ENCODE measurements around the gene RNF215.

The RNF215 gene

GRCh38 chr22:30400159-30400558, 12.9 kb upstream of the RNF215 start:
- Mint-ChIP-seq H3K27ac (no peak overlapping the region), H3K9me3 (no peaks in the 10 kb centered on the region), H3K36me3 (ENCODE audit: low read depth) (peaks cover 6% of the 10 kb centered on the region), H3K4me3 (no peak overlapping the region), H3K4me1 (peaks cover 43% of the 10 kb centered on the region), H3K27me3 (ENCODE audit: low read depth, poor library complexity) (peaks cover 31% of the 10 kb centered on the region)
- DNase-seq = no peak
- TF ChIP-seq CTCF (IDR thresholded peaks at IDR 0.05) = no peak

- Mint-ChIP-seq H3K4me1 (peaks cover 43% of the 10 kb centered on the region), H3K9me3 (no peaks in the 10 kb centered on the region), H3K27ac (no peak overlapping the region), H3K27me3 (ENCODE audit: low read depth, poor library complexity) (peaks cover 29% of the 10 kb centered on the region), H3K36me3 (ENCODE audit: low read depth) (peaks cover 6% of the 10 kb centered on the region), H3K4me3 (no peak overlapping the region)
- no peak for TF ChIP-seq CTCF (IDR thresholded peaks at IDR 0.05)
- DNase-seq = no peak
These were observed 12.5 kb upstream of the RNF215 start for GRCh38 chr22:30399718-30400117.

- H3K4me1 Mint-ChIP-seq = peaks cover 44% of the 10 kb centered on the region
- no peak for TF ChIP-seq CTCF (IDR thresholded peaks at IDR 0.05)
- H3K27me3 Mint-ChIP-seq (ENCODE audit: low read depth, poor library complexity) = peaks cover 31% of the 10 kb centered on the region
- DNase-seq = no peak
- peaks cover under 1% of the 10 kb centered on the region for H3K36me3 Mint-ChIP-seq (ENCODE audit: low read depth)
- no peaks in the 10 kb centered on the region for H3K9me3 Mint-ChIP-seq
- H3K4me3 Mint-ChIP-seq = peak overlapping the region; percentile 84
- no peak overlapping the region for H3K27ac Mint-ChIP-seq
These were observed 11.8 kb upstream of the RNF215 start for GRCh38 chr22:30398685-30399680.

GRCh38 chr22:30397656-30398635, 10.7 kb upstream of the RNF215 start:
- Mint-ChIP-seq H3K4me1 (peaks cover 54% of the 10 kb centered on the region), H3K9me3 (no peaks in the 10 kb centered on the region), H3K27ac (no peak overlapping the region), H3K4me3 (peak overlapping the region; percentile 84), H3K27me3 (ENCODE audit: low read depth, poor library complexity) (peaks cover 36% of the 10 kb centered on the region), H3K36me3 (ENCODE audit: low read depth) (no peaks in the 10 kb centered on the region)
- no peak for TF ChIP-seq CTCF (IDR thresholded peaks at IDR 0.05)
- DNase-seq = no peak

GRCh38 chr22:30396871-30397655, 9.9 kb upstream of the RNF215 start, which contains the start of gene SEC14L2:
SEC14L2 (plus strand) TSS chr22:30397018; CDS start chr22:30397117, 99 bp downstream.
- TF ChIP-seq CTCF (IDR thresholded peaks at IDR 0.05) = no peak
- H3K9me3 Mint-ChIP-seq = no peaks in the 10 kb centered on the region
- H3K27me3 Mint-ChIP-seq (ENCODE audit: low read depth, poor library complexity) = peaks cover 36% of the 10 kb centered on the region
- H3K4me1 Mint-ChIP-seq = peaks cover 60% of the 10 kb centered on the region
- no peak within 1 kb of the TSS for H3K27ac Mint-ChIP-seq
- H3K36me3 Mint-ChIP-seq (ENCODE audit: low read depth) = no peaks in the 10 kb centered on the region
- H3K4me3 Mint-ChIP-seq = peak within 1 kb of the TSS; percentile 84
- DNase-seq = peak; percentile 76

Measured in nephron progenitor cell (in vitro differentiated cells).